Activated naive CD4-positive, alpha-beta T cell treated with anti-CD3 and anti-CD28 coated beads for 36 hours (primary cell): ENCODE measurements around the gene SRL. TPM values are rescaled to one million over a fixed set of nuclear protein-coding genes. Genes with fewer than 3 reads are reported as not detected.
"Not testable (repeated sequence)": the region's sequence is repeated elsewhere in the genome, so short reads cannot be mapped to it uniquely, and the experiment has no call there.

Experiments used
- CTCF ChIA-PET: fragments of 350-600 bp; sonication (Branson Sonifier 250); formaldehyde crosslinking; loops from one replicate; lab custom pipeline; 2021; ENCODE audit warnings: antibody characterized with exemption; lab: Charles Lee
- DNase-seq: peaks from one replicate; pipeline ENCODE4 v3.0.0-alpha.2; 2020
- H3K27ac Mint-ChIP-seq: one replicate; pipeline ENCODE4 v1.8.0; 2021; ENCODE audit warnings: mild to moderate bottlenecking, mixed read lengths
- H3K27me3 Mint-ChIP-seq: one replicate; pipeline ENCODE4 v1.8.0; 2021; ENCODE audit warnings: low read depth, mixed read lengths
- H3K36me3 Mint-ChIP-seq: one replicate; pipeline ENCODE4 v1.8.0; 2021; ENCODE audit warnings: low read depth, mixed read lengths
- H3K4me1 Mint-ChIP-seq: one replicate; pipeline ENCODE4 v1.8.0; 2021; ENCODE audit warnings: low read depth, mixed read lengths
- H3K4me3 Mint-ChIP-seq: one replicate; pipeline ENCODE4 v1.8.0; 2021; ENCODE audit warnings: mild to moderate bottlenecking, moderate library complexity, mixed read lengths
- H3K9me3 Mint-ChIP-seq: one replicate; pipeline ENCODE4 v1.8.0; 2021; ENCODE audit warnings: mixed read lengths
- intact Hi-C: fragments of 100-400 bp; cut with micrococcal nuclease; formaldehyde crosslinking; loops from one replicate; pipeline ENCODE4 v1.15.1; 2023
- total RNA-seq, 2 experiments: library from RNA; stranded (reverse); gene quantifications; one replicate each; pipeline ENCODE4 v1.2.3, GENCODE V29; 2021

SRL gene
- total RNA-seq, 2 experiments from 2014 or later: not detected

GRCh38 chr16:4216596-4216995 lies 25.3 kb downstream of the SRL start:
- H3K27me3 Mint-ChIP-seq: no peaks in the 10 kb centered on the region
- H3K36me3 Mint-ChIP-seq: no peaks in the 10 kb centered on the region
- H3K4me3 Mint-ChIP-seq: no peak overlapping the region
- H3K27ac Mint-ChIP-seq: no peak overlapping the region
- CTCF ChIA-PET: interaction anchor here (1.5 kb wide), 1 partner anchor 37 kb away, joined by 4 read pairs; no protein-coding TSS in a partner anchor
- intact Hi-C loops: no loop called here
- H3K9me3 Mint-ChIP-seq: no peaks in the 10 kb centered on the region
- DNase-seq: no peak
- no peaks in the 10 kb centered on the region for H3K4me1 Mint-ChIP-seq

GRCh38 chr16:4215106-4215505 lies 26.8 kb downstream of the SRL start:
- Mint-ChIP-seq H3K36me3 (no peaks in the 10 kb centered on the region), H3K4me1 (no peaks in the 10 kb centered on the region), H3K27me3 (no peaks in the 10 kb centered on the region)

GRCh38 chr16:4214215-4214621 lies 27.7 kb downstream of the SRL start:
- H3K27ac Mint-ChIP-seq: no peak overlapping the region
- no peak for DNase-seq
- no peaks in the 10 kb centered on the region for H3K9me3 Mint-ChIP-seq
- CTCF ChIA-PET: no interaction called here
- no peak overlapping the region for H3K4me3 Mint-ChIP-seq
- H3K36me3 Mint-ChIP-seq: no peaks in the 10 kb centered on the region
- no peaks in the 10 kb centered on the region for H3K27me3 Mint-ChIP-seq
- no peaks in the 10 kb centered on the region for H3K4me1 Mint-ChIP-seq
- intact Hi-C loops: no loop called here

More at GRCh38 chr16:4215106-4215505, 26.8 kb downstream of the SRL start:
- intact Hi-C loops: no loop called here
- Mint-ChIP-seq H3K27ac (no peak overlapping the region), H3K9me3 (no peaks in the 10 kb centered on the region), H3K4me3 (no peak overlapping the region)
- CTCF ChIA-PET: no interaction called here
- no peak for DNase-seq

GRCh38 chr16:4213737-4214136 lies 28.1 kb downstream of the SRL start:
- Mint-ChIP-seq H3K27me3 (no peaks in the 10 kb centered on the region), H3K4me3 (no peak overlapping the region), H3K36me3 (no peaks in the 10 kb centered on the region), H3K4me1 (no peaks in the 10 kb centered on the region), H3K27ac (no peak overlapping the region), H3K9me3 (no peaks in the 10 kb centered on the region)
- CTCF ChIA-PET: no interaction called here
- no peak for DNase-seq
- intact Hi-C loops: no loop called here

- intact Hi-C loops: no loop called here
- Mint-ChIP-seq H3K36me3 (no peaks in the 10 kb centered on the region), H3K9me3 (no peaks in the 10 kb centered on the region), H3K4me3 (no peak overlapping the region), H3K4me1 (no peaks in the 10 kb centered on the region), H3K27me3 (no peaks in the 10 kb centered on the region), H3K27ac (no peak overlapping the region)
- no peak for DNase-seq
- CTCF ChIA-PET: no interaction called here
Measured at GRCh38 chr16:4212934-4213296, 29.0 kb downstream of the SRL start.

- H3K27me3 Mint-ChIP-seq: no peaks in the 10 kb centered on the region
- H3K4me3 Mint-ChIP-seq: no peak overlapping the region
- H3K27ac Mint-ChIP-seq: no peak overlapping the region
- no peaks in the 10 kb centered on the region for H3K36me3 Mint-ChIP-seq
- intact Hi-C loops: no loop called here
- no peaks in the 10 kb centered on the region for H3K4me1 Mint-ChIP-seq
- CTCF ChIA-PET: no interaction called here
- DNase-seq: no peak
- H3K9me3 Mint-ChIP-seq: no peaks in the 10 kb centered on the region
Measured at GRCh38 chr16:4212211-4212933, 29.5 kb downstream of the SRL start.

GRCh38 chr16:4211445-4212210 lies 30.3 kb downstream of the SRL start:
- H3K36me3 Mint-ChIP-seq, H3K4me3 Mint-ChIP-seq, H3K9me3 Mint-ChIP-seq, H3K4me1 Mint-ChIP-seq, CTCF ChIA-PET, DNase-seq, H3K27me3 Mint-ChIP-seq, intact Hi-C loops, H3K27ac Mint-ChIP-seq: not testable (repeated sequence)

GRCh38 chr16:4209666-4210065 lies 32.2 kb downstream of the SRL start:
- Mint-ChIP-seq H3K27ac (no peak overlapping the region), H3K36me3 (no peaks in the 10 kb centered on the region), H3K4me1 (peaks cover 7% of the 10 kb centered on the region), H3K4me3 (no peak overlapping the region), H3K27me3 (no peaks in the 10 kb centered on the region), H3K9me3 (no peaks in the 10 kb centered on the region)
- no peak for DNase-seq
- intact Hi-C loops: no loop called here
- CTCF ChIA-PET: interaction anchor here (1.1 kb wide), 1 partner anchor 44 kb away, joined by 3 read pairs; no protein-coding TSS in a partner anchor

- H3K4me3 Mint-ChIP-seq: no peak overlapping the region
- H3K36me3 Mint-ChIP-seq: no peaks in the 10 kb centered on the region
- no peak for DNase-seq
- intact Hi-C loops: no loop called here
- peaks cover 7% of the 10 kb centered on the region for H3K4me1 Mint-ChIP-seq
- no peak overlapping the region for H3K27ac Mint-ChIP-seq
- CTCF ChIA-PET: no interaction called here
- no peaks in the 10 kb centered on the region for H3K9me3 Mint-ChIP-seq
- no peaks in the 10 kb centered on the region for H3K27me3 Mint-ChIP-seq
Measured at GRCh38 chr16:4208341-4208751, 33.5 kb downstream of the SRL start.

GRCh38 chr16:4207683-4208340 lies 34.1 kb downstream of the SRL start:
- Mint-ChIP-seq H3K27me3 (no peaks in the 10 kb centered on the region), H3K36me3 (no peaks in the 10 kb centered on the region), H3K27ac (no peak overlapping the region), H3K9me3 (no peaks in the 10 kb centered on the region), H3K4me3 (no peak overlapping the region), H3K4me1 (peaks cover 7% of the 10 kb centered on the region)
- DNase-seq: no peak
- intact Hi-C loops: no loop called here
- CTCF ChIA-PET: no interaction called here

GRCh38 chr16:4207229-4207628 lies 34.7 kb downstream of the SRL start:
- intact Hi-C loops: no loop called here
- H3K27ac Mint-ChIP-seq: no peak overlapping the region
- H3K27me3 Mint-ChIP-seq: no peaks in the 10 kb centered on the region
- CTCF ChIA-PET: no interaction called here
- H3K36me3 Mint-ChIP-seq: no peaks in the 10 kb centered on the region
- no peaks in the 10 kb centered on the region for H3K9me3 Mint-ChIP-seq
- no peak overlapping the region for H3K4me3 Mint-ChIP-seq
- peaks cover 7% of the 10 kb centered on the region for H3K4me1 Mint-ChIP-seq
- DNase-seq: no peak

- Mint-ChIP-seq H3K4me1 (peaks cover 7% of the 10 kb centered on the region), H3K9me3 (no peaks in the 10 kb centered on the region), H3K4me3 (no peak overlapping the region), H3K27me3 (no peaks in the 10 kb centered on the region), H3K36me3 (no peaks in the 10 kb centered on the region), H3K27ac (no peak overlapping the region)
- DNase-seq: peak; percentile 20
- CTCF ChIA-PET: no interaction called here
- intact Hi-C loops: no loop called here
Measured at GRCh38 chr16:4206680-4207079, 35.2 kb downstream of the SRL start.
